ENCODE measurements around the gene F10. TPM values are rescaled to one million over a fixed set of nuclear protein-coding genes. Genes with fewer than 3 reads are reported as not detected.

Gene F10
- total RNA-seq (2011; cell fraction: chromatin; rRNA removed; ENCODE audit: low replicate concordance), result not detected in 2 replicates
- 0.33 TPM in 1 of 2 replicates, not detected in the other for total RNA-seq (2011; cell fraction: nucleolus; rRNA removed)
- not detected in 2 replicates for total RNA-seq (2011; cell fraction: nucleoplasm; rRNA removed)
- total RNA-seq (2014; rRNA removed), result 0.09 TPM in 1 of 2 replicates, not detected in the other
- total RNA-seq (2014; rRNA removed; fragmentation: Illumina TruSeq; extraction: Trizol), result not detected in 2 replicates
- total RNA-seq (2015; rRNA removed; fragmentation: Illumina TruSeq; extraction: Trizol), result not detected in 2 replicates
- 0.20 TPM in 1 of 2 replicates, not detected in the other for total RNA-seq (2021)
- not detected in 2 replicates for polyA plus RNA-seq (2011; rRNA removed)
- polyA plus RNA-seq (2011; cell fraction: cytosol; rRNA removed), result 0.03 and 0.07 TPM in 2 replicates
- polyA plus RNA-seq (2011; cell fraction: nucleus; rRNA removed), result not detected in 2 replicates
- 0.13 and 0.14 TPM in 2 replicates for polyA plus RNA-seq (2012)
- polyA plus RNA-seq (2014; fragmentation: Illumina TruSeq; extraction: Trizol), result 0.07 TPM in 1 of 2 replicates, not detected in the other
- polyA plus RNA-seq (2014; fragmentation: Nextera tagmentation; extraction: Ambion mirVana), result under 1 TPM in 1 of 2 experiments, not detected in 1; 0.04 TPM
- 0.07 TPM in 1 of 2 replicates, not detected in the other for polyA plus RNA-seq (2014; rRNA removed)
- polyA minus RNA-seq (2011; rRNA and poly(A)+ RNA removed), result not detected in 2 replicates
- polyA minus RNA-seq (2011; cell fraction: cytosol; rRNA and poly(A)+ RNA removed), result not detected in 2 replicates
- polyA minus RNA-seq (2011; cell fraction: nucleus; rRNA and poly(A)+ RNA removed), result 0.54 TPM in 1 of 2 replicates, not detected in the other
- Bru-seq, nascent RNA, result percentile 10 among the genes with signal in this experiment
- not detected for BruChase-seq, experiment 1, labeled RNA remaining after a 2-hour chase
- BruChase-seq, experiment 2, labeled RNA remaining after a 6-hour chase, result not detected
- long read RNA-seq, experiment 1, result 0 reads
- long read RNA-seq, experiment 2, result 0 reads
- long read RNA-seq, experiment 3, result 0 reads

DNA sequence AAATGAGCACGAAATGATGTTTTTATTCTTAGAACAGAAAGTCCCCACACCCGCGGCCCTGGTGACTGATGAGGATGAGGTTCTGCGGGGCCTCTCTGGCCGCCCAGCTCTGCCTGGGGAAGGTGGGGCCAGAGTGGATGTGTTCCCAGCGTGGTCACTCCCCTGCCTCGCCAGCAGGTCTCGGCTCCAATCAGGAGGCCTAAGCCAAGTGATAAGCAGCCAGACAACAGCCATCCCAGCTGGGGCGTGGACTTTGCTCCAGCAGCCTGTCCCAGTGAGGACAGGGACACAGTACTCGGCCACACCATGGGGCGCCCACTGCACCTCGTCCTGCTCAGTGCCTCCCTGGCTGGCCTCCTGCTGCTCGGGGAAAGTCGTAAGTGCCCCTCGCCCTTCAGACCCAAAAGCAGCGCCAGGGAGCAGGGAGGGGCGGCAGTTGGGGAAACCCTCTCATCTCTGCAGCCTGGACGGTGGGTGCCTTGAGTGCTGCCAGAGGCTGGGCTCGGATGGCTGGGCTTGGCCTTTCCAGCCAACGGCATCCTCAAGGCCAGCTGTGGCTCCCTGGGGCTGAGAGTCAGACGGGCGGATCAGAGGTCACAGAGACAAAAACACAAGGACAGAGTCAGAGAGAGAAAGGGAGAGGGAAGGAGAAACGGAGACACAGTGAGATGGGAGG is at the start of gene F10:
TSS of gene F10 (plus strand) at position 250 of the 676 bp plus-strand sequence. CDS start at position 307, 57 bp downstream.
- BruUV-seq (replicated peaks), result no TSS peak
- H3K79me2 ChIP-seq (ENCODE audit: control insufficient read depth, insufficient read depth, low read length), result no peaks in the 10 kb centered on the region
- no peaks in the 10 kb centered on the region for H3K9me1 ChIP-seq (ENCODE audit: control insufficient read depth, insufficient read depth, low read length)
- TF ChIP-seq, protein P1, sequence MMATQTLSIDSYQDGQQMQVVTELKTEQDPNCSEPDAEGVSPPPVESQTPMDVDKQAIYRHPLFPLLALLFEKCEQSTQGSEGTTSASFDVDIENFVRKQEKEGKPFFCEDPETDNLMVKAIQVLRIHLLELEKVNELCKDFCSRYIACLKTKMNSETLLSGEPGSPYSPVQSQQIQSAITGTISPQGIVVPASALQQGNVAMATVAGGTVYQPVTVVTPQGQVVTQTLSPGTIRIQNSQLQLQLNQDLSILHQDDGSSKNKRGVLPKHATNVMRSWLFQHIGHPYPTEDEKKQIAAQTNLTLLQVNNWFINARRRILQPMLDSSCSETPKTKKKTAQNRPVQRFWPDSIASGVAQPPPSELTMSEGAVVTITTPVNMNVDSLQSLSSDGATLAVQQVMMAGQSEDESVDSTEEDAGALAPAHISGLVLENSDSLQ (IDR thresholded peaks at IDR 0.05), result peak; percentile 62
- TF ChIP-seq TFAP4 (CRISPR knock-in tag; IDR thresholded peaks at IDR 0.05; ENCODE audit: borderline replicate concordance), result 0 out of 2 replicates have a peak, but pooled peaks have one; percentile 12
- TF ChIP-seq, protein P2, sequence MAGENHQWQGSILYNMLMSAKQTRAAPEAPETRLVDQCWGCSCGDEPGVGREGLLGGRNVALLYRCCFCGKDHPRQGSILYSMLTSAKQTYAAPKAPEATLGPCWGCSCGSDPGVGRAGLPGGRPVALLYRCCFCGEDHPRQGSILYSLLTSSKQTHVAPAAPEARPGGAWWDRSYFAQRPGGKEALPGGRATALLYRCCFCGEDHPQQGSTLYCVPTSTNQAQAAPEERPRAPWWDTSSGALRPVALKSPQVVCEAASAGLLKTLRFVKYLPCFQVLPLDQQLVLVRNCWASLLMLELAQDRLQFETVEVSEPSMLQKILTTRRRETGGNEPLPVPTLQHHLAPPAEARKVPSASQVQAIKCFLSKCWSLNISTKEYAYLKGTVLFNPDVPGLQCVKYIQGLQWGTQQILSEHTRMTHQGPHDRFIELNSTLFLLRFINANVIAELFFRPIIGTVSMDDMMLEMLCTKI (IDR thresholded peaks at IDR 0.05; ENCODE audit: partially characterized antibody), result no peak
- TF ChIP-seq SP1 (CRISPR knock-in tag; IDR thresholded peaks at IDR 0.05), result no peak
- TF ChIP-seq, protein P3, sequence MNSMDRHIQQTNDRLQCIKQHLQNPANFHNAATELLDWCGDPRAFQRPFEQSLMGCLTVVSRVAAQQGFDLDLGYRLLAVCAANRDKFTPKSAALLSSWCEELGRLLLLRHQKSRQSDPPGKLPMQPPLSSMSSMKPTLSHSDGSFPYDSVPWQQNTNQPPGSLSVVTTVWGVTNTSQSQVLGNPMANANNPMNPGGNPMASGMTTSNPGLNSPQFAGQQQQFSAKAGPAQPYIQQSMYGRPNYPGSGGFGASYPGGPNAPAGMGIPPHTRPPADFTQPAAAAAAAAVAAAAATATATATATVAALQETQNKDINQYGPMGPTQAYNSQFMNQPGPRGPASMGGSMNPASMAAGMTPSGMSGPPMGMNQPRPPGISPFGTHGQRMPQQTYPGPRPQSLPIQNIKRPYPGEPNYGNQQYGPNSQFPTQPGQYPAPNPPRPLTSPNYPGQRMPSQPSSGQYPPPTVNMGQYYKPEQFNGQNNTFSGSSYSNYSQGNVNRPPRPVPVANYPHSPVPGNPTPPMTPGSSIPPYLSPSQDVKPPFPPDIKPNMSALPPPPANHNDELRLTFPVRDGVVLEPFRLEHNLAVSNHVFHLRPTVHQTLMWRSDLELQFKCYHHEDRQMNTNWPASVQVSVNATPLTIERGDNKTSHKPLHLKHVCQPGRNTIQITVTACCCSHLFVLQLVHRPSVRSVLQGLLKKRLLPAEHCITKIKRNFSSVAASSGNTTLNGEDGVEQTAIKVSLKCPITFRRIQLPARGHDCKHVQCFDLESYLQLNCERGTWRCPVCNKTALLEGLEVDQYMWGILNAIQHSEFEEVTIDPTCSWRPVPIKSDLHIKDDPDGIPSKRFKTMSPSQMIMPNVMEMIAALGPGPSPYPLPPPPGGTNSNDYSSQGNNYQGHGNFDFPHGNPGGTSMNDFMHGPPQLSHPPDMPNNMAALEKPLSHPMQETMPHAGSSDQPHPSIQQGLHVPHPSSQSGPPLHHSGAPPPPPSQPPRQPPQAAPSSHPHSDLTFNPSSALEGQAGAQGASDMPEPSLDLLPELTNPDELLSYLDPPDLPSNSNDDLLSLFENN (IDR thresholded peaks at IDR 0.05; ENCODE audit: low read depth in 2 of 2, low read length in 2 of 2), result no peak
- TF ChIP-seq ZSCAN32 (CRISPR knock-in tag; IDR thresholded peaks at IDR 0.05), result no peak
- no peak for TF ChIP-seq SMAD3 (CRISPR knock-in tag; conservative IDR thresholded peaks at IDR 0.05)
- no peak within 1 kb of the TSS for H3K4me2 ChIP-seq (ENCODE audit: insufficient read depth, low read length)
- ChIA-PET CTCF (ENCODE audit: low intra/inter-chr PET ratio) (no interaction called here), POLR2A (interaction anchor here (0.7 kb wide), 1 partner anchor 17 kb away, joined by 3 read pairs; no protein-coding TSS in a partner anchor)
- in situ Hi-C loops (cut with MboI), result no loop called here
- H3K4me1 ChIP-seq (replicated peaks in 1 of 2; ENCODE audit: control insufficient read depth in 2 of 2, insufficient read depth in 2 of 2, low read length in 2 of 2), result peaks cover 0 to 16% of the 10 kb centered on the region in 2 experiments; a peak in 2 of 5 replicates
- H3K27ac ChIP-seq (ENCODE audit: extremely low read depth, low read depth, low read length), result no peak within 1 kb of the TSS
- no peak within 1 kb of the TSS for H3K4me3 ChIP-seq
- no peaks in the 10 kb centered on the region for H4K20me1 ChIP-seq (replicated peaks; ENCODE audit: control insufficient read depth, insufficient read depth, low read length)
- peaks cover 0 to 73% of the 10 kb centered on the region in 2 experiments; a peak in 4 of 5 replicates for H3K27me3 ChIP-seq (ENCODE audit: control insufficient read depth in 2 of 2, insufficient read depth in 2 of 2, low read length in 2 of 2)
- WGBS (ENCODE audit: insufficient coverage, low coverage, missing lambda C conversion rate), result 3% methylated on average over 12 of the region's 23 CpGs
- peak; percentile 89 for ATAC-seq
- H2AFZ ChIP-seq (ENCODE audit: low read depth, low read length), result peak within 1 kb of the TSS; percentile 16; the same call in 1 of the 2 replicates
- H3K9me3 ChIP-seq (replicated peaks; ENCODE audit: control insufficient read depth, insufficient read depth, low read depth, low read length), result no peaks in the 10 kb centered on the region
- no peaks in the 10 kb centered on the region for H3K36me3 ChIP-seq (ENCODE audit: control insufficient read depth, insufficient read depth, low read length)
- intact Hi-C loops (cut with micrococcal nuclease), result no loop called here
- no peak within 1 kb of the TSS for H3K9ac ChIP-seq (ENCODE audit: insufficient read depth in 1 of 2, low read depth in 2 of 2, low read length in 2 of 2)
- peak; percentile 49 to 67 (median 64) for DNase-seq (ENCODE audit: extremely low read depth in 1 of 4, low spot score in 3 of 4)
- peak; percentile 15 for FAIRE-seq

Measured in K562 (cell line).